CD4-positive, alpha-beta T cell treated with Interferon gamma for 1 hour (primary cell): ENCODE data around the gene ATPAF1.

Experiments used
- DNase-seq: peaks from one replicate; pipeline ENCODE4 v3.0.0-alpha.2; 2020

Gene ATPAF1

DNA sequence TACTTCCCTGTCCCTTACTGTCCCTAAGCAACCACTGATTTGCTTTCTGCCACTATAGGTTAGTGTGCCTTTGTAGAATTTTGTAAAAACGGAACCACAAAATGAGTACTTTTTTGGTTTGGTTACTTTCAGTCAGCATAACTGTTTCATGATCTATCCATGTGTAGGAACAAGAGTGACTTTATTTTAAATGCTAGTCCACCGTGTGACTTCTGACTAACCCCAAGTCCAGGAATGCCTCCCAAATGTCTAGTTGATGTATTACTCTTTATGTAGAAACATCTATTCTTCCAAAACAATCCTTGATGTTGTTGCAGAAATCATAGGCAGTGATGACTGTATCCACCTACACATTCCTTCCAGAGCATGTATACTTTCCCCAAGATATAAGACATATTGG is 21.3 kb downstream of the ATPAF1 start:
- no peak for DNase-seq

DNA sequence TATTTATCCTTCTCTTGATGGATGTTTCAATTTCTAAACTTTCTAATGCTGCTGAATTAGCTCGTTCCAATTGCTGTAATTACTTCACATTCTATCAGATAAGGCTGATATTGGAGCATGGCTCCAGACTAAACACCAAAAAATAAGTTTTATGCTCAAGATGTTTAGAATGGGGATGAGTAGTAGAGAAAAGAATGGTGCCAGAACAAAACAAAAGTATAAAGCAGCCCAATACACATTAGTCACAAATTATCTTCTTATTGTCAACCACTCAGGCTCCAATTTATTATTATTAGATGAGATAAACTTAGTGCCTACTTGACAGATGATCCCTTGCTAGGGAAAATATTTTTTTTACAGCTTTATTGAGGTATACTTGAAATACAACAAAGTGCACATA is 21.8 kb downstream of the ATPAF1 start:
- DNase-seq: no peak

DNA sequence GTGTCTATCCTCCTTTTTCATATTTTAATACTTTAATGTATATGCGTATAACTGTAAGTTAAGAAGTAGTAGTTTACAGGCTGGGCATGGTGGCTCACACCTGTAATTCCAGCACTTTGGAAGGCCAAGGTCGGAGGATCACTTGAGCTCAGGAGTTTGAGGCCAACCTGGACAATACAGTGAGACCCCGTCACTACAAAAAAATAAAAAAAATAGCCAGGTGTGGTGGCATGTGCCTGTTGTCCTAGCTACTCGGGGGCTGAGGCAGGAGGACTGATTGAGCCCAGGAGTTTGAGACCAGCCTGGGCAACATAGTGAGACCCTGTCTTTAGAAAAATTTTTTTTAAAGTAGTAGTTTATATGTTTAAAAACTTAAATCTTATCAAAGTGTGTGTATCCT is 22.3 kb downstream of the ATPAF1 start:
- DNase-seq: no peak

DNA sequence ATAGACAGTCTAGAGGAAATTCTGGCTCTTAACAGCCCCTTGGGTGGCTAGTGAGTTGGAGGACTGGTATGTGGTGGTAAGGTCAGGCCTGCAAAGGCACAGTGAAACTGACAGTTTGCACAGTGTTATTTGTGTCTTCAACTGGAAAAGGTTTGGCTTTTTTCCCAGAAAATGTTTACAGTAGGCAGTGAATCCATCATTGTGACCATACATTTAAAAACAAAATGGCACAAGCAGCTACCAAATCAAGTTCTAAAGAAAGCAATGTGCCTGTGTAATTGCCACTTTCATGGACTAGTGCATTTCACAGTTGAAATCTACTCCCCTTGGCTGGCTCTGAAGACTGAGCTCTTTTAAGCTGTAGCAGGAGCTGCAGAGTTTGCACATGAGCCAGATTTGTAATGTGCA is 24.8 kb downstream of the ATPAF1 start:
- no peak for DNase-seq

- DNase-seq: no peak
Measured at GRCh38 chr1:46642115-46642680, 26.0 kb downstream of the ATPAF1 start.

DNA sequence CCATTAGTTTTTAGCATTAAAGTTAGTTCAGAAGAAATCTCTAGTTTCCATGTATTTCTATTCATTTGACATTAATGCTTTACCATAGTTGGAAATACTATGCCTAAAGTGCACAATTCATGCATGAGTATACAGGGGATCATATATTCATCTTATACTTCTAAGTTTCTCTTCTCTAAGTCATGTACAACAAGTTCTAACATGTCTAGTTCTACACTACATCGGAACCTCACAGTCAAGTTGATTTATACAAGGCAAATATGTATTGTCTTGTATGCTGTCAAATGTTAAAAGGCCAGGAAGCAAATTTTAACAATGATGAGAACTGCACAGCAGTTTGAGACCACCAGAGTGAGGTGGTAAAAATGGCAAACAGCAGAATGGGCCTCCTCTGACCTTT is 28.6 kb downstream of the ATPAF1 start:
- no peak for DNase-seq

DNA sequence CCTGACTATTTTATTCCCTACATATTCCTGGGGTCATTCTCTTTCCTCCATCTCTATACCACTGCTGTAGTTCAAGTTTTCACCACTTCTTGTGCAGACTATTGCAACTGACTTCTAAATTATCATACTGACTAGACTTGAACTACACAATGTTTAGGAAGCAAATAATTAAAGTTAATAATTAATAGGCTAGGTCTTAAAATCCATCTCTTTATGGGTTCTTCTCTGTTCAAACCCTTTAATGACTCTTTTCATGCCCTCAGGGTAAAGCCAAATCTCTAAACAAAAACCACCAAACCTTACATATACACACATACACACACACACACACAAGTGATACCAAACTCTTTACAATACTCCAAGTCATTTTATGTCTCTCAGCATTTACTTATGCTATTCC is 29.2 kb downstream of the ATPAF1 start:
- DNase-seq: no peak

- no peak for DNase-seq
Measured at GRCh38 chr1:46637444-46638083, 30.6 kb downstream of the ATPAF1 start.

DNA sequence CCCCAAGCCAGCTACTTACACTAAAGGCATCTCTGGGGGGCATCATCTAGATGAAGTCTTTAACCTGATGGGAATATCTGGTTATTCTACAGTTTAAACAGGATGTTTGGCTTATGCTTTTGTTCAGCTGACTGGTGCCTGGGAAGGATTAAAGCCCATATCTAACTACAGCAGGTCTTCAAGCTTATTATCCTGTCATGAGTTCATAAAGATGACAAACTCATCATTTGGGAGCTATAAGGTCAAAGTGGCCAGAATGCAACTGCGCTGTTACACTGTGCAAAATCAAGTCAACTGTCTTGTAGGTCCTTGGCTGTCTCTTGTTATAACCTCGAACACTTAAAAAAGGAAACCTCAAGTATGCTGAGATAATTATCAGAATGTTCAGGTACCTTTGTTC is 33.0 kb downstream of the ATPAF1 start:
- no peak for DNase-seq

DNA sequence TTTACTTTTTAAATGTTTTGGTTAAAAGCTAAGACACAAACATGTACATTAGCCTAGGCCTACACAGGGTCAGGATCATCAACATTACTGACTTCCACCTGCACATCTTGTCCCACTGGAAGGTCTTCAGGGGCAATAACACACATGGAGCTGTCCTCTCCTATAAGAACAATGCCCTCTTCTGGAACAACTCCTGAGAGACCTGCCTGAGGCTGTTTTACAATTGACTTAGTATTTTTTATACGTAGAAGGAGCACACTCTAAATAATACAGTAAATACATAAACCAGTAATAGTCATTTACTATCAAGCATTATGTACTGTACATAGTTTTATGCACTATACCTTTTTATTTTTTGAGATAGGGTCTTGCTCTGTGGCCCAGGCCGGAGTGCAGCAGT is 37.4 kb downstream of the ATPAF1 start:
- DNase-seq: no peak

DNA sequence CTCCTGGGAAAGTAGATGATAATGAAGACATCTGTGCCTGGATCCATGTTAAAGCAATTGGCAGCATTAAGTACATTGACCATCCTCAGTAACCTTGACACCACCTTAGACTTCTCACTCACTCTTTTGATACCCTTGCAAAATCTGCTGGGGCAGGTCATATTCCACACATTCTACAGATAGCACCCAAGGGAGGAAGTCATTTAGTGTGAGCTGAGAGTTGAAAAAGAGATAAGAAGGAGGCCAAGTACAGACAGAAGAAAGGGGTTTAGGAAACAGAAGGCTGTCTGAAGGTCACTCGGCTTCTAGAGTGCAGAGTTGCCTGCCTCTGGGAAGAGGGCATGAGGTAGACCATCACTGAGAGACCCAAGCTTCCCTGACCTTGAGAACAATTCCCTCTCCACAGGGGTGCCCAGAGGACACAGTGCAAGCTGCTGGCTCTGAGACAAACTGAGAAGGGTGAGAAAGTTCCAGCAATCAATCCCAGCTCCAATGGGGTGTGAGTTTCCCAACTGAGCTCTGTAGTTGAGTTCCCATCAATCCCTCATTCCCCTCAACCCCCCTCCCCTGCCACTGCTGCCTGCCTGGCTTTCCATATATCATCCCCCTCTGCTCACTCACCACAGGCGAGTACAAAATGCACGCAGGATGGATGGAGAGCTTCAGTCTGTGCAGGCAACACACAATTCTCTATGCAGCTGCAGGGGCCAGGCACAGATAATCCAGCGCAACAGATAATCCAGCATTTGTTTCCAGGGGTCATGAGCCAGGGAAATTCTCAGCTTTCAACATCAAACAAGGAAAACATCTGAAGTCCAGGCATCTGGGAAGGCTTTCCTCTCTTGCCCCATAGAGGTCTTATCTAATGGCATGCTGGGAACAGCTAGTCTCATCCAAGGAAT is 44.2 kb downstream of the ATPAF1 start:
- DNase-seq: no peak

GRCh38 chr1:46622344-46622743 is 45.8 kb downstream of the ATPAF1 start:
- DNase-seq: no peak

DNA sequence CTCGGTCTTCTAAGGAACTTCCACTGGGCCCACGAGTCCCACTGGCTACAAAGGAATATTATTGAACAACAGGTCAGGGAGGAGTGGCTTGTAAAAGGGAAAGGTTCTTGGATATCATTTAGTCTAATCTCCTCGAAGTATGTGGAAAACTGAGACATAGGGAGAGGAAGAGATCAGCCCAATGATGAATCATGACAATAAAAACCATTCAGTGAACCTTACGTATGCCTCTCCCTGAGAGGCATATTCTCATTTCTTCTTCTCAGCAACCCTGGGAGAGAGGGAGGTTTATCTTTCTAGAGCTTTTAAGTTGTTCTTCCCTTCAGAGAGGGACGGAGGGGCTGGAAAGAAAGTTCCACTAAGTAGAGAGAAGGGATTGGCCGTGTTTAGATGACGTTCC is 46.2 kb downstream of the ATPAF1 start:
- no peak for DNase-seq

GRCh38 chr1:46619656-46620258 is 48.4 kb downstream of the ATPAF1 start:
- DNase-seq: no peak

- DNase-seq: no peak
Measured at GRCh38 chr1:46618754-46619415, 49.3 kb downstream of the ATPAF1 start.

DNA sequence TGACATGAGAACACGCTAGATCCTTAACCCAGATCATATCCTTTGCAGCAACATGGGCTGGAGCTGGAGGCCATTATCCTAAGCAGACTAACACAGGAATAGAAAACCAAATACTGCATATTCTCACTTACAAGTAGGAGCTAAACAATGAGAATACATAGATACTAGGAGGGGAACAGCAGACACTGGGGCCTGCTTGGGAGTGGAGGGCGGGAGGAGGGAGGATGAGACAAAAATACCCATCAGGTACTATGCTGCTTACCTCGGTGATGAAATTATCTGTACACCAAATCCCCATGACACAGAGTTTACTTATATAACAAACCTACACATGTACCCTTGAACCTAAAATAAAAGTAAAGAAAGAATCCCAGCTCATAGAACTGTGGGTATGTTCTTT is 50.3 kb downstream of the ATPAF1 start:
- DNase-seq: no peak

- DNase-seq: no peak
Measured at GRCh38 chr1:46617108-46617800, 50.9 kb downstream of the ATPAF1 start.

GRCh38 chr1:46616277-46617107 is 51.7 kb downstream of the ATPAF1 start, which contains the start of gene MOB3C:
MOB3C (minus strand) TSS chr1:46616811; CDS start chr1:46613321, 3,490 bp downstream.
- peak; percentile 62 for DNase-seq

DNA sequence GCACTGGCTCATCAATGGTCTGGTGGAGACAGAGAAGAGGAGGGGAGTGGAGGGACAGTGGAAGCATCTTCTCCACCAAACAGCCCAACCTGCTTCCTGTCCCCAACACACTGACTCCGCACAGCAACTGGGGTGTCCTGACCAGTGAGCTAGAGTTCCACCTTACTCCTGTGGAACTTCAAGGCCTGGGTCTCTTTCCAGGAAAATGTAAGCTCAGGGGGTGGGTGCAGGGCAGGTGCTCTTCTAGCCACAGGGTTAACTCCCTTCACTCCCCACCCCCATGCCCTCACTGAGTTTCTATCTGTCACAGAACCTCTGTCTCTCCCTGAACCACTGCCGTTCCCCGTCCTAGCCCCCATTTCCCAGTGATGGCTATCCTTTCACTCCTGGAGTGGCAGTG is 52.4 kb downstream of the ATPAF1 start:
- DNase-seq: no peak

GRCh38 chr1:46615088-46615487 is 53.1 kb downstream of the ATPAF1 start:
- no peak for DNase-seq

DNA sequence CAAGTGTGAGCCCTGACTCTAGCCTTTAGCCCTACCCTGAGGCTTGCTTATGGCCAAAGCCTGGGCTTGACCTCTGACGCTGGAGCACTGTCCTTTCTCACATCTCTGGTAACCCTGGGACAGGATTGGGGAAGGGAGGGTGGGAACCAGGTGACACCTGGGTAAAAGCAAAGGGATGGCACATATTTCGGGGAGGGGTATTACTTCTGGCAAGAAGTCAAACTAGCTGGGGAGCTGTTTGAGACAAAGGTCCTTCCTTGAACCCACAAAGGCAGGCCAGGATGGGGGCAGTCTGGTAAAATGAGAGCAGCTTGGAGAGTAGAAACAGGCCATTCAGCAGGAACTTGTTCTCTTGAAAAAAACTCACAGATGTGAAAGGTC is 53.6 kb downstream of the ATPAF1 start:
- DNase-seq: no peak
